22Rv1 (cell line): ENCODE measurements around the gene PHF5A.

Source experiments
- ZFX ChIP-seq: fragments of 450-650 bp; IDR thresholded peaks from 2 replicates; pipeline ENCODE4 v1.6.1; 2017; ENCODE audit warnings: antibody characterized with exemption, borderline replicate concordance
- TF ChIP-seq, protein P1 (sequence below): fragments of 450-650 bp; IDR thresholded peaks from 2 replicates; pipeline ENCODE4 v1.5.1; 2017; ENCODE audit warnings: mild to moderate bottlenecking

DNA sequence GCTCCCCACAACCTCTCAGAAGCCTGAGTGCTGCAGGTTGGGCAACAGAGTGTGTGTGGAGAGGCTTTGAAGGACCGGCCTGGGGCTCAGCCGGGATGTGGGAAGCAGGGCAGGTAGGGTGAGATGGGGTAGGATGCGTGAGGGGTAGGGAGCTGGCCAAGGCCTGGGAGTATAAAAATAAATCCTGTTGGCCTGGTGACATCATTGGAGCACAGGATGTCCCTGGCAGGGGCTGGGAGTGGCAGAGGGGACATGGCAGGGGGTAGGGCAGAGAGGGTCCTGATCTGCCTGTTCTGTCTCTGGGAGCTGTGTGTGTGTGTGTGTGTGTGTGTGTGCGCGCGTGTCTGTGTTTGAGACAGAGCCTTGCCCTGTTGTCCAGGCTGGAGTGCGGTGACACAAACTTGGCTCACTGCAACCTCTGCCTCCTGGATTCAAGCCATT, 58.2 kb downstream of the PHF5A start:
- TF ChIP-seq, protein P1, sequence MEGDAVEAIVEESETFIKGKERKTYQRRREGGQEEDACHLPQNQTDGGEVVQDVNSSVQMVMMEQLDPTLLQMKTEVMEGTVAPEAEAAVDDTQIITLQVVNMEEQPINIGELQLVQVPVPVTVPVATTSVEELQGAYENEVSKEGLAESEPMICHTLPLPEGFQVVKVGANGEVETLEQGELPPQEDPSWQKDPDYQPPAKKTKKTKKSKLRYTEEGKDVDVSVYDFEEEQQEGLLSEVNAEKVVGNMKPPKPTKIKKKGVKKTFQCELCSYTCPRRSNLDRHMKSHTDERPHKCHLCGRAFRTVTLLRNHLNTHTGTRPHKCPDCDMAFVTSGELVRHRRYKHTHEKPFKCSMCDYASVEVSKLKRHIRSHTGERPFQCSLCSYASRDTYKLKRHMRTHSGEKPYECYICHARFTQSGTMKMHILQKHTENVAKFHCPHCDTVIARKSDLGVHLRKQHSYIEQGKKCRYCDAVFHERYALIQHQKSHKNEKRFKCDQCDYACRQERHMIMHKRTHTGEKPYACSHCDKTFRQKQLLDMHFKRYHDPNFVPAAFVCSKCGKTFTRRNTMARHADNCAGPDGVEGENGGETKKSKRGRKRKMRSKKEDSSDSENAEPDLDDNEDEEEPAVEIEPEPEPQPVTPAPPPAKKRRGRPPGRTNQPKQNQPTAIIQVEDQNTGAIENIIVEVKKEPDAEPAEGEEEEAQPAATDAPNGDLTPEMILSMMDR = no peak
- no peak for TF ChIP-seq ZFX
